IMR-90 (cell line): ENCODE data around the gene CPA4. TPM values are rescaled to one million over a fixed set of nuclear protein-coding genes. Genes with fewer than 3 reads are reported as not detected.
A peak's percentile ranks its signal among the peaks of the same experiment; 100 is the strongest.

ENCODE experiments used
- ATAC-seq: fragments of 200-7000 bp; cut with Tn5 transposase; 2 replicates; pipeline ENCODE4 v1.9.1; 2020; ENCODE audit warnings: low read depth, mild to moderate bottlenecking, moderate library complexity
- BruUV-seq: library from RNA; stranded (reverse); fragments of 400-500 nt; replicated peaks from 2 replicates; lab custom pipeline; 2021; lab: Mats Ljungman, UMichigan
- CTCF ChIA-PET: fragments of 300-600 bp; formaldehyde crosslinking; extraction: SDS; loops from one replicate; lab custom pipeline; 2021; ENCODE audit warnings: antibody characterized with exemption; lab: Yijun Ruan, JAX
- POLR2A ChIA-PET: fragments of 300-600 bp; sonication (Branson Sonifier 250); formaldehyde crosslinking; loops from one replicate; lab custom pipeline; 2022; ENCODE audit warnings: antibody characterized with exemption; ENCODE audit not compliant: unreplicated experiment; lab: Charles Lee
- DNase-seq: peaks from one replicate; pipeline ENCODE4 v3.0.0; 2013
- H2AFZ ChIP-seq: replicated peaks from 2 replicates; pipeline ENCODE3; 2013; ENCODE audit warnings: low read length, mild to moderate bottlenecking; ENCODE audit not compliant: poor library complexity
- H2AK5ac ChIP-seq: 2 replicates; pipeline ENCODE4 v1.6.1; 2013; ENCODE audit warnings: low read depth, low read length, inconsistent platforms
- H2AK9ac ChIP-seq: replicated peaks from 2 replicates; pipeline ENCODE3; 2013; ENCODE audit warnings: mild to moderate bottlenecking, low read depth, low read length, moderate library complexity; ENCODE audit not compliant: poor library complexity
- H2BK120ac ChIP-seq: 2 replicates; pipeline ENCODE4 v1.6.1; 2013; ENCODE audit warnings: low read depth, low read length, inconsistent platforms
- H2BK15ac ChIP-seq: 3 replicates; pipeline ENCODE4 v1.6.1; 2013; ENCODE audit warnings: low read depth, low read length, inconsistent platforms
- H2BK20ac ChIP-seq: 2 replicates; pipeline ENCODE4 v1.6.1; 2013; ENCODE audit warnings: low read depth, mild to moderate bottlenecking, inconsistent platforms, low read length, moderate library complexity
- H2BK5ac ChIP-seq: 2 replicates; pipeline ENCODE4 v1.6.1; 2013; ENCODE audit warnings: mild to moderate bottlenecking, low read depth, low read length, inconsistent platforms; ENCODE audit not compliant: poor library complexity, severe bottlenecking
- H3K14ac ChIP-seq: replicated peaks from 2 replicates; pipeline ENCODE4 v1.6.1; 2013; ENCODE audit warnings: low read depth, low read length, inconsistent platforms
- H3K18ac ChIP-seq: 2 replicates; pipeline ENCODE4 v1.6.1; 2013; ENCODE audit warnings: low read depth, low read length, control low read depth
- H3K23ac ChIP-seq: 2 replicates; pipeline ENCODE4 v1.6.1; 2013; ENCODE audit warnings: low read depth, low read length, inconsistent platforms
- H3K27ac ChIP-seq: 2 replicates; pipeline ENCODE4 v1.5.1; 2013; ENCODE audit warnings: mild to moderate bottlenecking, control low read depth, low read length; ENCODE audit not compliant: insufficient read depth
- H3K27me3 ChIP-seq: 2 replicates; pipeline ENCODE4 v1.6.1; 2013; ENCODE audit warnings: low read length; ENCODE audit not compliant: control insufficient read depth, insufficient read depth
- H3K36me3 ChIP-seq: 2 replicates; pipeline ENCODE4 v1.6.1; 2013; ENCODE audit warnings: low read length, mixed read lengths; ENCODE audit not compliant: control insufficient read depth, insufficient read depth
- H3K4ac ChIP-seq: 2 replicates; pipeline ENCODE4 v1.6.1; 2013; ENCODE audit warnings: low read depth, low read length, inconsistent platforms
- H3K4me1 ChIP-seq: 2 replicates; pipeline ENCODE4 v1.6.1; 2013; ENCODE audit warnings: low read length, mixed read lengths; ENCODE audit not compliant: control insufficient read depth, insufficient read depth
- H3K4me2 ChIP-seq: 2 replicates; pipeline ENCODE4 v1.6.1; 2013; ENCODE audit warnings: low read depth, mild to moderate bottlenecking, control low read depth, low read length, moderate library complexity
- H3K4me3 ChIP-seq: 2 replicates; pipeline ENCODE4 v1.5.1; 2013; ENCODE audit warnings: low read depth, mild to moderate bottlenecking, control low read depth, low read length, moderate library complexity; ENCODE audit not compliant: insufficient read depth
- H3K56ac ChIP-seq: 2 replicates; pipeline ENCODE4 v1.6.1; 2013; ENCODE audit warnings: low read length, inconsistent platforms; ENCODE audit not compliant: insufficient read depth; ENCODE audit errors: extremely low read depth
- H3K79me1 ChIP-seq, 2 experiments: 2 replicates each; pipeline ENCODE4 v1.6.1; 2013; ENCODE audit warnings: low read length in 2 of 2, inconsistent platforms in 1 of 2, low read depth in 1 of 2
- H3K9ac ChIP-seq: 2 replicates; pipeline ENCODE4 v1.6.1; 2013; ENCODE audit warnings: low read depth, low read length, control low read depth
- H3K9me1 ChIP-seq: 2 replicates; pipeline ENCODE4 v1.6.1; 2013; ENCODE audit warnings: low read length, inconsistent platforms; ENCODE audit not compliant: insufficient read depth
- H3K9me3 ChIP-seq: 2 replicates; pipeline ENCODE4 v1.6.1; 2013; ENCODE audit warnings: low read length; ENCODE audit not compliant: control insufficient read depth, insufficient read depth
- H4K20me1 ChIP-seq: 2 replicates; pipeline ENCODE4 v1.6.1; 2013; ENCODE audit warnings: low read length, inconsistent platforms; ENCODE audit not compliant: insufficient read depth
- H4K5ac ChIP-seq: 2 replicates; pipeline ENCODE4 v1.6.1; 2013; ENCODE audit warnings: mild to moderate bottlenecking, low read depth, low read length, control low read depth
- H4K8ac ChIP-seq, 2 experiments: 2 replicates each; pipeline ENCODE4 v1.6.1; 2013; ENCODE audit warnings: low read depth in 2 of 2, low read length in 2 of 2, control low read depth in 1 of 2, inconsistent platforms in 1 of 2
- H4K91ac ChIP-seq: 2 replicates; pipeline ENCODE4 v1.6.1; 2013; ENCODE audit warnings: low read depth, low read length, inconsistent platforms; ENCODE audit not compliant: insufficient read depth
- MXI1 ChIP-seq: IDR thresholded peaks from 2 replicates; pipeline ENCODE4 v1.6.1; 2012; ENCODE audit warnings: low read depth, mild to moderate bottlenecking, low read length, moderate library complexity, borderline replicate concordance
- POLR2A ChIP-seq: IDR thresholded peaks from 2 replicates; pipeline ENCODE4 v1.6.1; 2012; ENCODE audit warnings: mild to moderate bottlenecking, low read depth, low read length
- RFX5 ChIP-seq: IDR thresholded peaks from 2 replicates; pipeline ENCODE4 v1.8.0; 2012; ENCODE audit warnings: low read depth, mild to moderate bottlenecking, low read length, moderate library complexity
- SMC3 ChIP-seq: fragments of 150-350 bp; IDR thresholded peaks from 2 replicates; pipeline ENCODE4 v1.6.1; 2016; ENCODE audit warnings: low read depth, mild to moderate bottlenecking, antibody characterized with exemption, low read length, moderate library complexity
- WGBS, 2 experiments: methylation state at CpG; one replicate each; pipeline versions ENCODE4 v1.1.5 to v1.1.7; 2013; ENCODE audit warnings: missing lambda C conversion rate in 2 of 2; ENCODE audit not compliant: insufficient read length in 1 of 2; ENCODE audit errors: extremely low coverage in 2 of 2; 5-methylcytosine and 5-hydroxymethylcytosine counted together
- dilution Hi-C: fragments of 300-500 bp; cut with HindIII; formaldehyde crosslinking; loops from one replicate; pipeline ENCODE4 v1.14.3; 2018; ENCODE audit warnings: low sequenced_read_pairs; ENCODE audit not compliant: unreplicated experiment
- in situ Hi-C: fragments of 300-500 bp; cut with MboI; formaldehyde crosslinking; loops from 3 replicates; pipeline ENCODE4 v1.14.3; 2019; ENCODE audit warnings: low sequenced_read_pairs, inconsistent platforms, mixed read lengths
- intact Hi-C: fragments of 100-400 bp; cut with micrococcal nuclease; formaldehyde crosslinking; loops from 2 replicates; pipeline ENCODE4 v1.10.0; 2022
- polyA plus RNA-seq, 3 experiments: library from polyadenylated mRNA; depleted of rRNA; stranded (reverse); fragments of >200 nt; gene quantifications; 2 replicates each; pipeline ENCODE4 v1.2.3, GENCODE V29; 2012; ENCODE audit warnings: low replicate concordance in 1 of 3
- total RNA-seq: library from RNA; depleted of rRNA; stranded (reverse); fragments of >200 nt; gene quantifications from 2 replicates; pipeline ENCODE4 v1.2.3, GENCODE V29; 2012

The CPA4 gene
- total and polyA plus RNA-seq, 2 of the 4 experiments (the other 2 are of a cell fraction) = 316 to 365 TPM

DNA sequence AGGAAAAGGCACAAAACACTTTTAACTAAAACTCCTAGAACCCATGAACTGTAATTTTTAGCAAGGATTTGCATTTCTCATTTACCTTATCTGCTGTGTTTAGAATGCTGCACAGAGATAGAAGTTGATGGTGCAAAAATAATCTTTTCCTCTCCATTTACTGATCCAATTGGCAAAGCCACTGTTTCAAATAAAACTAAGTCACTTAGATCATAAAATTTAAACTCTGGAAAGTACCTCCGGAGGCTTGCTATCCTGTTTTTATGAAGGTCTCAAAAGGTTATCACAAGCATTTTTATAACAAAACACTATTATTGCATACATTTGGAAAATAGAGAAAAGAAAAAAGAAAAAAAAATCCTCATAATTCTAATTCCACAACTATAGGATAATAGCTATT, 18.7 kb upstream of the CPA4 start:
- ATAC-seq = no peak
- peak overlapping the region; percentile 78; the same call in 1 of the 2 replicates for H2BK120ac ChIP-seq
- DNase-seq = no peak
- H3K9ac ChIP-seq = no peak overlapping the region
- no peaks in the 10 kb centered on the region for H3K79me1 ChIP-seq
- H4K91ac ChIP-seq = peak overlapping the region; percentile 43; the same call in 1 of the 2 replicates
- H3K4me1 ChIP-seq = peaks cover 16% of the 10 kb centered on the region
- no peaks in the 10 kb centered on the region for H3K36me3 ChIP-seq
- in situ Hi-C loops = no loop called here
- TF ChIP-seq MXI1 (no peak), POLR2A (no peak), RFX5 (no peak), SMC3 (no peak)
- H2AFZ ChIP-seq = peak overlapping the region; percentile 78
- intact Hi-C loops = no loop called here
- no CpG with 5 or more reads among the region's 1 CpG for WGBS, 2 experiments
- H3K9me1 ChIP-seq = no peaks in the 10 kb centered on the region; the same call in 1 of the 2 replicates
- no peak overlapping the region for H2AK9ac ChIP-seq
- CTCF ChIA-PET = interaction anchor here (1.0 kb wide), 1 partner anchor 17 kb away, joined by 3 read pairs; no protein-coding TSS in a partner anchor
- BruUV-seq = no TSS peak
- H3K14ac ChIP-seq = 0 out of 2 replicates have a peak overlapping the region, but pooled peaks have one; percentile 43
- H4K8ac ChIP-seq = peak overlapping the region in 1 of 2 experiments; percentile 24; a peak in 1 of 4 replicates
- H2AK5ac ChIP-seq = no peak overlapping the region
- H3K56ac ChIP-seq = no peak overlapping the region
- H4K20me1 ChIP-seq = no peaks in the 10 kb centered on the region
- no peak overlapping the region for H3K4me3 ChIP-seq
- H4K5ac ChIP-seq = no peak overlapping the region; the same call in 1 of the 2 replicates
- 0 out of 2 replicates have a peak, but pooled peaks cover 2% of the 10 kb centered on the region for H3K27me3 ChIP-seq
- 0 out of 3 replicates have a peak overlapping the region, but pooled peaks have one; percentile 60 for H2BK15ac ChIP-seq
- H3K23ac ChIP-seq = 0 out of 2 replicates have a peak overlapping the region, but pooled peaks have one; percentile 51
- peak overlapping the region; percentile 60; the same call in 1 of the 2 replicates for H3K4ac ChIP-seq
- H3K27ac ChIP-seq = no peak overlapping the region
- H3K18ac ChIP-seq = peak overlapping the region; percentile 46; the same call in 1 of the 2 replicates
- H2BK5ac ChIP-seq = no peak overlapping the region
- peak overlapping the region; percentile 38; the same call in 1 of the 2 replicates for H3K4me2 ChIP-seq
- POLR2A ChIA-PET = interaction anchor here (1.0 kb wide), 1 partner anchor 19 kb away, joined by 3 read pairs; the partner anchor contains the start of gene CPA4
- H2BK20ac ChIP-seq = 0 out of 2 replicates have a peak overlapping the region, but pooled peaks have one; percentile 18
- no peaks in the 10 kb centered on the region for H3K9me3 ChIP-seq
- dilution Hi-C loops = no loop called here
